HepG2 (cell line): Measurements from ENCODE around the gene ZNF554. TPM values are rescaled to one million over a fixed set of nuclear protein-coding genes. Genes with fewer than 3 reads are reported as not detected.

Experiments used
- ATAC-seq: fragments of 200-7000 bp; cut with Tn5 transposase; 3 replicates; pipeline ENCODE4 v1.9.1; 2020; ENCODE audit warnings: mild to moderate bottlenecking, moderate library complexity
- BruUV-seq: library from RNA; stranded (reverse); fragments of 400-500 nt; replicated peaks from 2 replicates; lab custom pipeline; 2021; lab: Mats Ljungman, UMichigan
- CTCF ChIA-PET: fragments of 300-600 bp; formaldehyde crosslinking; extraction: SDS; loops from one replicate; lab custom pipeline; 2021; ENCODE audit warnings: low total read pairs, inconsistent platforms, low intra/inter-chr PET ratio; lab: Yijun Ruan, JAX
- POLR2A ChIA-PET: fragments of 350-600 bp; sonication (Branson Sonifier 250); formaldehyde crosslinking; loops from one replicate; lab custom pipeline; 2020; ENCODE audit warnings: antibody characterized with exemption, inconsistent platforms; lab: Yijun Ruan, JAX
- DNase-seq: peaks from one replicate; pipeline ENCODE4 v3.0.0-alpha.2; 2015; ENCODE audit warnings: low spot score
- FAIRE-seq: peaks from 3 replicates; lab custom pipeline; 2011; peaks lifted over from hg19 to GRCh38; lab: Jason Lieb, UNC
- H2AFZ ChIP-seq: one replicate; pipeline ENCODE4 v1.6.1; 2011; ENCODE audit warnings: low read length, inconsistent platforms
- H3K27ac ChIP-seq: fragments of 300-600 bp; 3 replicates; pipeline ENCODE4 v1.8.0; 2011; ENCODE audit warnings: mixed run types, mild to moderate bottlenecking, mixed read lengths, low read length, inconsistent platforms; ENCODE audit not compliant: insufficient read depth; ENCODE audit errors: extremely low read length
- H3K27me3 ChIP-seq, 2 experiments: fragments of 200-600 bp in 1 of 2; 2 replicates in 1 of 2; 3 replicates in 1 of 2; pipeline versions ENCODE4 v1.6.0 to v1.8.0; 2011; ENCODE audit warnings: low read length in 2 of 2, mild to moderate bottlenecking in 2 of 2, moderate library complexity in 2 of 2, inconsistent platforms in 1 of 2; ENCODE audit not compliant: insufficient read depth in 2 of 2, control insufficient read depth in 1 of 2
- H3K36me3 ChIP-seq, 2 experiments: fragments of 200-600 bp in 1 of 2; replicated peaks in 1 of 2; 2 replicates in 1 of 2; 3 replicates in 1 of 2; pipeline versions ENCODE4 v1.5.1 to v1.8.0; 2011; ENCODE audit warnings: low read length in 2 of 2, inconsistent platforms in 1 of 2; ENCODE audit not compliant: insufficient read depth in 2 of 2, control insufficient read depth in 1 of 2
- H3K4me1 ChIP-seq: 2 replicates; pipeline ENCODE4 v1.5.1; 2012; ENCODE audit warnings: low read length, inconsistent platforms; ENCODE audit not compliant: insufficient read depth
- H3K4me2 ChIP-seq: 2 replicates; pipeline ENCODE4 v1.6.0; 2011; ENCODE audit warnings: low read depth, low read length, inconsistent platforms
- H3K4me3 ChIP-seq, 3 experiments: fragments of 200-600 bp in 1 of 3; sonication (generic), shearing (Covaris generic) in 1 of 3; replicated peaks in 1 of 3; 2 replicates each; pipeline ENCODE4 v1.5.1; 2011 to 2016; ENCODE audit warnings: low read length in 3 of 3, inconsistent platforms in 2 of 3, low read depth in 2 of 3, mild to moderate bottlenecking in 2 of 3, control low read depth in 1 of 3, mixed read lengths in 1 of 3; ENCODE audit not compliant: insufficient read depth in 1 of 3
- H3K79me2 ChIP-seq: one replicate; pipeline ENCODE4 v1.6.1; 2011; ENCODE audit warnings: low read length, inconsistent platforms; ENCODE audit not compliant: insufficient read depth
- H3K9ac ChIP-seq: 2 replicates; pipeline ENCODE4 v1.6.0; 2011; ENCODE audit warnings: mild to moderate bottlenecking, low read depth, low read length, inconsistent platforms; ENCODE audit not compliant: insufficient read depth
- H3K9me3 ChIP-seq: 2 replicates; pipeline ENCODE4 v1.5.1; 2012; ENCODE audit warnings: mild to moderate bottlenecking, low read length
- H4K20me1 ChIP-seq: 2 replicates; pipeline ENCODE4 v1.6.0; 2011; ENCODE audit warnings: inconsistent platforms, mild to moderate bottlenecking, low read length, moderate library complexity; ENCODE audit not compliant: insufficient read depth
- KLF9 ChIP-seq: IDR thresholded peaks from 2 replicates; pipeline ENCODE4 v1.6.1; 2016; ENCODE audit warnings: low read depth
- RXRB ChIP-seq: IDR thresholded peaks from 2 replicates; pipeline ENCODE4 v1.6.1; 2016; ENCODE audit warnings: borderline replicate concordance, missing genetic modification reagents, missing compliant biosample characterization
- SALL1 ChIP-seq: sonication (generic); formaldehyde crosslinking; IDR thresholded peaks from 2 replicates; pipeline ENCODE4 v1.8.0; 2022; ENCODE audit warnings: mild to moderate bottlenecking, missing genetic modification reagents
- SRY ChIP-seq: sonication (generic); formaldehyde crosslinking; IDR thresholded peaks from 2 replicates; pipeline ENCODE4 v1.8.0; 2022; ENCODE audit warnings: mild to moderate bottlenecking, missing genetic modification reagents
- TFE3 ChIP-seq: IDR thresholded peaks from 2 replicates; pipeline ENCODE4 v1.6.1; 2016
- ZNF260 ChIP-seq: sonication (generic); formaldehyde crosslinking; IDR thresholded peaks from 2 replicates; pipeline ENCODE4 v1.4.0; 2020; ENCODE audit warnings: missing genetic modification reagents, low read depth, mild to moderate bottlenecking, borderline replicate concordance
- ZNF598 ChIP-seq: sonication (generic); formaldehyde crosslinking; IDR thresholded peaks from 2 replicates; pipeline ENCODE4 v1.5.1; 2020; ENCODE audit warnings: mild to moderate bottlenecking, missing genetic modification reagents, borderline replicate concordance
- WGBS: methylation state at CpG from one replicate; pipeline ENCODE4 v1.1.6; 2017; ENCODE audit warnings: low lambda C conversion rate; 5-methylcytosine and 5-hydroxymethylcytosine counted together
- in situ Hi-C: cut with HindIII; loops from 2 replicates; pipeline ENCODE4 v1.10.0; 2017; ENCODE audit warnings: low pct_unique_long_range_greater_than_20kb; ENCODE audit not compliant: extremely low pct_ligation_motif_present
- intact Hi-C: fragments of 100-400 bp; cut with micrococcal nuclease; formaldehyde crosslinking; loops from one replicate; pipeline ENCODE4 v1.10.0; 2022; ENCODE audit not compliant: unreplicated experiment
- polyA plus RNA-seq, 8 experiments: library from polyadenylated mRNA; depleted of rRNA in 3 of 8; stranded (reverse) in 7 of 8; unstranded in 1 of 8; fragments of >200 nt; fragmentation: Illumina TruSeq in 4 of 8; extraction: Trizol in 4 of 8; gene quantifications; 2 replicates each; pipeline versions ENCODE4 v1.2.1 to v1.2.3, GENCODE V29; 2011 to 2016; ENCODE audit warnings: low read depth in 4 of 8, missing spikeins in 1 of 8, mixed read lengths in 1 of 8; ENCODE audit not compliant: insufficient read depth in 1 of 8
- total RNA-seq, 5 experiments: library from RNA; depleted of rRNA; stranded (reverse); fragments of >200 nt; fragmentation: Illumina TruSeq; extraction: Trizol; gene quantifications; 2 replicates each; pipeline ENCODE4 v1.2.3, GENCODE V29; 2016; ENCODE audit warnings: low read depth in 1 of 5
- TF ChIP-seq, protein P1 (sequence below): sonication (generic); formaldehyde crosslinking; IDR thresholded peaks from 2 replicates; pipeline ENCODE4 v1.5.1; 2020; ENCODE audit warnings: mild to moderate bottlenecking, missing genetic modification reagents, moderate library complexity

The ZNF554 gene
- total and polyA plus RNA-seq, 2 of the 13 experiments (the other 11 are each of a cell fraction or from before 2014, with no cell fraction given), result 2.2 to 2.7 TPM

- Histone ChIP-seq H3K79me2 (no peaks in the 10 kb centered on the region), H3K27me3 (no peaks in the 10 kb centered on the region), H4K20me1 (no peaks in the 10 kb centered on the region), H3K4me1 (peaks cover 8% of the 10 kb centered on the region), H3K36me3 (no peaks in the 10 kb centered on the region; a peak in 1 of 5 replicates), H3K9me3 (no peaks in the 10 kb centered on the region), H2AFZ (no peak overlapping the region), H3K4me2 (no peak overlapping the region), H3K27ac (no peak overlapping the region), H3K4me3 (no peak overlapping the region), H3K9ac (no peak overlapping the region)
- no peak for DNase-seq
- POLR2A ChIA-PET, result interaction anchor here (0.8 to 3.4 kb wide), 4 partner anchors 14 to 43 kb away, joined by 3 to 9 read pairs (median 4); partner anchors contain the start of gene ZNF556
- in situ Hi-C loops (no loop called here), intact Hi-C loops (no loop called here)
- no peak for ATAC-seq
- TF ChIP-seq ZNF598 (no peak), SALL1 (CRISPR knock-in tag) (no peak), KLF9 (CRISPR knock-in tag) (no peak), TFE3 (CRISPR knock-in tag) (no peak), RXRB (no peak), ZNF260 (CRISPR knock-in tag) (no peak)
- CTCF ChIA-PET, result no interaction called here
- FAIRE-seq, result no peak
- WGBS, result 95% methylated on average over 4 of the region's 9 CpGs
- no TSS peak for BruUV-seq
These were observed 4.0 kb downstream of the ZNF554 start for GRCh38 chr19:2823646-2824045.

DNA sequence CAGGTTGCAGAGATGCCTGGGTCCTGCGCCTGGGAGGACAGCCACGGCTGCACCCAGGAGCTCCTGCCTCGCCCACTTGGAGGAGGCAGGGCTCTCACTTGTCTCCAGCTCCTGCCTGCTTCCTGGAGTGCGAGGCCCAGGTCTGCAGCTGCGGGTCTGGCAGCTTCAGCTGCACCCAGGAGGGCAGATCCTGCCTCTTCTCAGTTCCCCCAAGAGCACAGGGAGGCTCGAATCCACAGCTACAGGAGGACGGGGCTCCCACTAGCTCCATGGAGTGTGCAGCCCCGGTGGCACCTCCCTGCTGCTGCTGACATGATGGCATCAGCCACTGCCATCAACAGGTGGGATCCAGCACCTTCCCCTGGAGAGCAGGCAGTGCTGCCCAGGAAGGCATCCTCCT lies 4.5 kb downstream of the ZNF554 start:
- in situ Hi-C loops, result no loop called here
- 92% methylated on average over 2 of the region's 8 CpGs for WGBS
- Histone ChIP-seq H3K4me3 (no peak overlapping the region), H2AFZ (no peak overlapping the region), H3K4me1 (peaks cover 8% of the 10 kb centered on the region), H3K27ac (no peak overlapping the region), H3K4me2 (no peak overlapping the region), H3K79me2 (no peaks in the 10 kb centered on the region), H3K27me3 (no peaks in the 10 kb centered on the region)
- DNase-seq, result no peak
- intact Hi-C loops, result no loop called here
- TF ChIP-seq SRY (CRISPR knock-in tag), result no peak
- TF ChIP-seq, protein P1, sequence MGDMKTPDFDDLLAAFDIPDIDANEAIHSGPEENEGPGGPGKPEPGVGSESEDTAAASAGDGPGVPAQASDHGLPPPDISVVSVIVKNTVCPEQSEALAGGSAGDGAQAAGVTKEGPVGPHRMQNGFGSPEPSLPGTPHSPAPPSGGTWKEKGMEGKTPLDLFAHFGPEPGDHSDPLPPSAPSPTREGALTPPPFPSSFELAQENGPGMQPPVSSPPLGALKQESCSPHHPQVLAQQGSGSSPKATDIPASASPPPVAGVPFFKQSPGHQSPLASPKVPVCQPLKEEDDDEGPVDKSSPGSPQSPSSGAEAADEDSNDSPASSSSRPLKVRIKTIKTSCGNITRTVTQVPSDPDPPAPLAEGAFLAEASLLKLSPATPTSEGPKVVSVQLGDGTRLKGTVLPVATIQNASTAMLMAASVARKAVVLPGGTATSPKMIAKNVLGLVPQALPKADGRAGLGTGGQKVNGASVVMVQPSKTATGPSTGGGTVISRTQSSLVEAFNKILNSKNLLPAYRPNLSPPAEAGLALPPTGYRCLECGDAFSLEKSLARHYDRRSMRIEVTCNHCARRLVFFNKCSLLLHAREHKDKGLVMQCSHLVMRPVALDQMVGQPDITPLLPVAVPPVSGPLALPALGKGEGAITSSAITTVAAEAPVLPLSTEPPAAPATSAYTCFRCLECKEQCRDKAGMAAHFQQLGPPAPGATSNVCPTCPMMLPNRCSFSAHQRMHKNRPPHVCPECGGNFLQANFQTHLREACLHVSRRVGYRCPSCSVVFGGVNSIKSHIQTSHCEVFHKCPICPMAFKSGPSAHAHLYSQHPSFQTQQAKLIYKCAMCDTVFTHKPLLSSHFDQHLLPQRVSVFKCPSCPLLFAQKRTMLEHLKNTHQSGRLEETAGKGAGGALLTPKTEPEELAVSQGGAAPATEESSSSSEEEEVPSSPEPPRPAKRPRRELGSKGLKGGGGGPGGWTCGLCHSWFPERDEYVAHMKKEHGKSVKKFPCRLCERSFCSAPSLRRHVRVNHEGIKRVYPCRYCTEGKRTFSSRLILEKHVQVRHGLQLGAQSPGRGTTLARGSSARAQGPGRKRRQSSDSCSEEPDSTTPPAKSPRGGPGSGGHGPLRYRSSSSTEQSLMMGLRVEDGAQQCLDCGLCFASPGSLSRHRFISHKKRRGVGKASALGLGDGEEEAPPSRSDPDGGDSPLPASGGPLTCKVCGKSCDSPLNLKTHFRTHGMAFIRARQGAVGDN (CRISPR knock-in tag), result peak; percentile 20; the same call in 1 of the 2 replicates
- TF ChIP-seq, all 625 proteins: peak for 1
- H3K9ac ChIP-seq, result no peak overlapping the region
- H3K36me3 ChIP-seq, result no peaks in the 10 kb centered on the region; a peak in 1 of 5 replicates
- ChIA-PET CTCF (no interaction called here), POLR2A (interaction anchor here (0.8 to 3.4 kb wide), 3 partner anchors 13 to 43 kb away, joined by 3 to 9 read pairs (median 3); partner anchors contain the start of genes ZNF555 and ZNF556)
- ATAC-seq, result no peak
- no peak for FAIRE-seq
- BruUV-seq, result no TSS peak
- H4K20me1 ChIP-seq, result no peaks in the 10 kb centered on the region
- H3K9me3 ChIP-seq, result no peaks in the 10 kb centered on the region
